LNCaP clone FGC (cell line): ENCODE measurements around the gene ADARB2.
A peak's percentile ranks its signal among the peaks of the same experiment; 100 is the strongest.

Experiments
- DNase-seq: peaks from one replicate; pipeline ENCODE4 v3.0.0-alpha.2; 2011; ENCODE audit warnings: low read depth
- H3K4me3 ChIP-seq: 2 replicates; pipeline ENCODE4 v1.5.1; 2011; ENCODE audit warnings: mild to moderate bottlenecking, low read depth, low read length, control low read depth
- TF ChIP-seq, protein P1 (sequence below): IDR thresholded peaks from 2 replicates; pipeline ENCODE4 v1.5.1; 2012; ENCODE audit warnings: mild to moderate bottlenecking; ENCODE audit not compliant: control insufficient read depth, insufficient read depth; ENCODE audit errors: extremely low read depth

The ADARB2 gene

DNA sequence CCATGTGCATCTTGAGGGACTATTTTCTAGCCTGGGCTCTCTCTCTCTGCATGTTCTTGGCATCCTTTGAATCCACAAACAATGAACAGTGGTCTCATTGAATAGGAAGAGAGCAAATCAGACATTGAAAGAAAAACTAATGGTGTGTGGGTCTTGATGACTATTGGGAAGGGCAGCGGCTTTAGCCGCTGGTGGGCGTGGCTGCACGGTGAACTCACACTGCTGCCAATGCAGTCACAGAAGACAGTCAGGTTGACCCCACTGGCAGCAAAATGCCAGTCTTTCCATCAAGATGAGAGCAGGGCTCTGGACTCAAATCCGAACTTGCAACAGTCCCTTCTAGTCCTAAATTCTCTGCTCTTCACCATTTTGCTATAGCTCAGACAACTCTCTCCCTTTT lies 91.0 kb downstream of the ADARB2 start:
- no peak overlapping the region for H3K4me3 ChIP-seq
- TF ChIP-seq, protein P1, sequence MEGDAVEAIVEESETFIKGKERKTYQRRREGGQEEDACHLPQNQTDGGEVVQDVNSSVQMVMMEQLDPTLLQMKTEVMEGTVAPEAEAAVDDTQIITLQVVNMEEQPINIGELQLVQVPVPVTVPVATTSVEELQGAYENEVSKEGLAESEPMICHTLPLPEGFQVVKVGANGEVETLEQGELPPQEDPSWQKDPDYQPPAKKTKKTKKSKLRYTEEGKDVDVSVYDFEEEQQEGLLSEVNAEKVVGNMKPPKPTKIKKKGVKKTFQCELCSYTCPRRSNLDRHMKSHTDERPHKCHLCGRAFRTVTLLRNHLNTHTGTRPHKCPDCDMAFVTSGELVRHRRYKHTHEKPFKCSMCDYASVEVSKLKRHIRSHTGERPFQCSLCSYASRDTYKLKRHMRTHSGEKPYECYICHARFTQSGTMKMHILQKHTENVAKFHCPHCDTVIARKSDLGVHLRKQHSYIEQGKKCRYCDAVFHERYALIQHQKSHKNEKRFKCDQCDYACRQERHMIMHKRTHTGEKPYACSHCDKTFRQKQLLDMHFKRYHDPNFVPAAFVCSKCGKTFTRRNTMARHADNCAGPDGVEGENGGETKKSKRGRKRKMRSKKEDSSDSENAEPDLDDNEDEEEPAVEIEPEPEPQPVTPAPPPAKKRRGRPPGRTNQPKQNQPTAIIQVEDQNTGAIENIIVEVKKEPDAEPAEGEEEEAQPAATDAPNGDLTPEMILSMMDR, result no peak
- DNase-seq, result no peak

DNA sequence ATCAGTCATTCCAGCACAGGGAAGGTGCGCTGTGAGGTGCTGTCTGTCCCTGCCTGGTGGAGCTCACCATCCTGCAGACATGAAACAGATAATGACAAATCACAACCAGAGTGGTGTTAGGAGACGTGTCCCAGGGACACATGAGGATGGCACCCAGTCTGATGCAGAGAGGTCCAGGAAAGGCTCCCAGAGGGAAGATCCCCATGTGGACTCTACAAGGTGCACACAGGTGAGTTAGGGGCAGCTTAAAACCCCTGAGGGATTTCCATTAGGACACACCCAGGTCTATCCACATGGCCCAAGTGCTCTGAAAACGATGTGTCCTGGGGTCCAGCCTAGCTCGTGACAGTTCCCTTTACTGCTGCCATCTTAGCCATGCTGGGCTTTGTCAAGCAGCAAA lies 91.4 kb downstream of the ADARB2 start:
- TF ChIP-seq, protein P1, result no peak
- no peak overlapping the region for H3K4me3 ChIP-seq
- no peak for DNase-seq

GRCh38 chr10:1644191-1644711 lies 93.1 kb downstream of the ADARB2 start:
- no peak overlapping the region for H3K4me3 ChIP-seq
- DNase-seq, result no peak
- TF ChIP-seq, protein P1, result no peak

DNA sequence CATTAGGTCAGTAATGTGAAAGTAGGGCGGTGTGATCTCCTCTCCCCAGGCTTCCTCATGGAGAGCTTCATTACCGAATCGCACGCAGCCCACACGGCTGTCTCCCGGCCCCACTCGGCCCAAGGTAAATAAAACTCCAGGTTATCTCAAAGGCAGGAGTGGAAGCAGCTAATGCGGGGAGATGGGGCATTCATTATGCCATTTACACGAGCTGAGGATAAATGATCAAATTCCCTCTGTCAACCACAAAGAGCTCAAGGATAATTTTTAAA lies 93.5 kb downstream of the ADARB2 start:
- TF ChIP-seq, protein P1, result no peak
- no peak overlapping the region for H3K4me3 ChIP-seq
- no peak for DNase-seq

- peak; percentile 26 for DNase-seq
- TF ChIP-seq, protein P1, result no peak
- no peak overlapping the region for H3K4me3 ChIP-seq
Measured at GRCh38 chr10:1643161-1643907, 94.0 kb downstream of the ADARB2 start.

DNA sequence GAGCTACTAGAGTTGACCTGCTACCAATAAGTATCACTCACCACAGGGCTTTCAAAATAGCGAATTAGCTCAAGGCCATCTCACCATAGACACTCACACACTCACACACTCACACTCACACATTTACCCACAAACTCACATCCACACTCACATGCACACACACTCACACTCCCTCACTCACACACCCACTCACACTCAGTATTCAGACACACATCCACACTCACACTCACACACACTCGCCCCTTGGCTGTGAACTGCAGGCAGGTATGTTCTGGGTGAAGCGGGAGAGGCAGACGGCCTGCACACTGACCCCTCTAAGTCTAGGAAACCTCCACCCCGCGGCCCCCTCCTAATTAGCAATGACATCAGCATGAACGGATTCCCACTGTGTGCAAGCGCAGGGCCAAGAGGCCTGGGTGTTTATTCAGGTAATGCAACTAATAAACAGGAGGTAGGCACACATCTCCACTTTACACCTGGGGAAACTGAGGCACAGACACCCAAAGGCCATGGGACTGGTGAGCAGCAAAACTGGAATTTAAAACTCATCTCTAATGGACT lies 94.6 kb downstream of the ADARB2 start:
- TF ChIP-seq, protein P1, result no peak
- H3K4me3 ChIP-seq, result no peak overlapping the region
- no peak for DNase-seq

GRCh38 chr10:1641402-1641801 lies 95.9 kb downstream of the ADARB2 start:
- no peak for DNase-seq
- no peak overlapping the region for H3K4me3 ChIP-seq
- TF ChIP-seq, protein P1, result no peak
